HG03469 (cell line): ENCODE results near the gene RSAD2.

Experiments
- ATAC-seq: cut with Tn5 transposase; IDR thresholded peaks from one replicate; pipeline ENCODE4 v1.9.1; 2021; ENCODE audit warnings: mild to moderate bottlenecking, moderate library complexity, moderate number of reproducible peaks; ENCODE audit not compliant: unreplicated experiment

RSAD2 gene

DNA sequence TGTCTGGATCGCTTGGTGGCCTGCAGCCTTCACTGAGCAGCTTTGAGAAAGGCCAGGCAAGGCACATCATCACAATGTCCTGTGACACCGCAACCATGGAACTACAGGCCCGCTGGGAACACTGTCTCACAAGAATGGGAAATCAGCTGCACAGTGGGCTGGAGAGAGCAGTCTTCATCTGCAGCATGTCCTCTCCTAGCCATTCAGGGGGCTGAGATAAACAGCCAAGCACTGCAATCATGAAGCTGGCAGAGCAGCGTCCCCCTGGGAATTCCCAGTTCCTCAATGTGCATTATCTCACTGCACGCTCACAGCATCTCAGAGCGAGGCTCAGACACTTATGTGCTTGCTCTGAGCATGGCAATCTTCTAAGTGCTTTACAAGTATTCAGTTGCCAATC lies 13.8 kb upstream of the RSAD2 start:
- ATAC-seq, result no peak

DNA sequence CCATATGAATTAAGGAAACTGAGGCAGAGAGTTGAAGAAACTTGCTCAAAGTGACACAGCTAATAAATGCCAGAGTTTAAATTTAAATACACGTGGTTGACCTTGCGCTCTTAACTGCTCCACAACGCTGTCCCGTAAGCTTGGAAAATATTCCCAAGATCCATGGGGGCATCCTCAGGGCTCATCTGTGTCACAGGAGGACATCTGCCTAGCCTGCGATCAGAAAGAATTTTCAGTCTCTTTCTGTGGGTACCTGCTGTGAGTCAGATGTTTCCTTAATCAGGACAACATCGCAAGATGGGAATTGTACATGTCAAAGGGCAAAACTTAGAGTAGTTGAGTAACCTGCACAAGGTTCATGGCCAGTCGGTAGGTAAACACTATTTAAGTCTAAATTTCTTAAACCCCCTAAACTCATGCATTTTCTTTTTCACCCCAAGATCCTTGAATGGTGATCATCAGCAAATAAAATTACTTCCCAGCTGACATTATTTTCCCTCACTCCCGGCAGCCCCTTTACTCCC lies 13.3 kb upstream of the RSAD2 start:
- ATAC-seq, result no peak

DNA sequence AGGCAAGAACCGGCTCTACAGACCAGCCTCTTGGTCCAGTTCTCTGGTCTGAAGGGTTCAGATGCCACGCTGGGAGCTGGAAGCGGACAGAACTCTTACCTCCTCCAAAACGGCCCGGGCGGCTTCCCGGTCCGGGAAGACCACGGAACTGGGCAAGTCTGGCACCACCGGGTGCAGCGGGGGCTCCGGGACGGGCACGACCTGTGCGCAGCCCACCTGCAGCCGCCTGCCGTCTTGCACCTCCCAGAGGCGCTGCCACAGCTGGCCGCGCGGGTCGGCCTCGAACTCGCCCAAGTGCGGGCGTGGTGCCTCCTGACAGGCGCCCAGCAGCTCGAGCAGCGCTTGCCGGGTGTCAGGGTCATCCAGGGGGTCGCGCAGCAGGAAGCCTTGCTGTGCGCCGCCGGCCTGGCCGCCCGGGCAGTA lies 12.6 kb upstream of the RSAD2 start:
- no peak for ATAC-seq

DNA sequence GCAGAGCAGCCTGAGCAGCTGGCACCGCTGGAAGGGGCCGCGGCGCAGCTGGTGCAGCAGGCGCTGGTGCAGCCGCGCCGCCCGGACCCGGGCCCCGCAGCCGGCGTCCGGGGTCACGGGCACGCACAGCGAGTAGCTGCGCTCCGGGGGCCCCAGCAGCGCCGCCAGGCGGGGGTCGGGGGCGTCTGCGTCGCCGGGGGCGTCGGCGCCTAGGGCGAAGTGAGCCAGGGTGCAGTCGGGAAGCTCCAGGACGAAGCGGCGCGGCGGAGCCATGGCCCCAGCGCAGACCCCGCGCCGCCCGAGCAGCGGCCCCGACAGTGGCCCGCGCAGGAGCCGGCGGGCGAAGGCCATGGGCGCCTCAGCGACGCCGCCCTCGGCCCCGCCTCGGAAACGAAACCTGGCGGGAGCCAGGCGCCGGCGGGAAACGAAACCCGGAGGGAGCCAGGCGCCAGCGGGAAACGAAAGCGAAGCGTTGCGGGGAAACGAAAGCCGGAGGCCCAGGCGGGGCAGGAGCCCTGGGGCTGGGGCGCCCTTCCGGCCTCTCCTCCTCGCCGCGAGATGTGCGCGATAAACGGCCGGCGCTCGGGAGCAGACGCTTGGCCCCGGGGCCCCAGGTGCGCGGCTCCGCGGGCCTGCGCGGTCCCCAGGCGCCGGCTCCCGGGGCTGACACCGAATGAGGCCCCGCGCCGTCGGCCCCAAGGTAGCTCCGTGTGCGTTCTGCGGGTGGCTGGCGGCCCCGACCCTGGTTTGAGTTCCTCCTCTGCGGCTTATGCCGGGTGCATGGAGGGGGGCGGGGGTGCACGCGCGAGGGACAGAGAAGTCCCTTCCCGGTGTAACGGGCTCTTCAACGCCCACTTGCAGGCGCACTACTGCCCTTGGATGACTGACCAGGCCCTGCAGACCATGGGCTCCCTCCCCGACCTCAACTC lies 12.0 kb upstream of the RSAD2 start, which contains the start of gene CMPK2:
Gene CMPK2, minus strand, starts transcription at position 562 of the 929 bp plus-strand sequence. Its CDS starts 211 bp downstream, at position 351.
- ATAC-seq, result peak; percentile 74

GRCh38 chr2:6866275-6866671 lies 11.3 kb upstream of the RSAD2 start:
- ATAC-seq, result peak; percentile 34

DNA sequence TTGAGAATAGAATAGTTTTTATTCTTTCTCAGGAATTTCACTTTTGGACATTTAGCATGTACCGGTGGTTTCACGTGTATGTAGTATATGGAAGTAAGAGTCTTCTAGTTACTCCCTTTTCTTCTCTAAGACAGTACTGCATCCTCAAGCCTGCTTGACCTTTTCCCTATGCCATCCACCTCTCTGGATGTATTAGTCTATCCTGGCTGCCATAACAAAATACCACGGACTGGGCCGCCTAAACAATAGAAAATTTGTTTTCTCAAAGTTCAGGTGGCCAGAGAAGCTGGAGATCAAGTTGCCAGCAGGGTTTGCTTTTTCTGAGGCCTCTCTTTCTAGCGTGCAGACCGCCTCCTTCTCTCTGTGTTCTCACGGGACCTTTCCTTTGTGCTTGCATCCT lies 10.6 kb upstream of the RSAD2 start:
- ATAC-seq, result no peak

GRCh38 chr2:6872394-6872793 lies 5.2 kb upstream of the RSAD2 start:
- ATAC-seq, result peak; percentile 81

GRCh38 chr2:6874032-6874431 lies 3.5 kb upstream of the RSAD2 start:
- no peak for ATAC-seq

GRCh38 chr2:6876309-6876708 lies 1.3 kb upstream of the RSAD2 start:
- no peak for ATAC-seq

DNA sequence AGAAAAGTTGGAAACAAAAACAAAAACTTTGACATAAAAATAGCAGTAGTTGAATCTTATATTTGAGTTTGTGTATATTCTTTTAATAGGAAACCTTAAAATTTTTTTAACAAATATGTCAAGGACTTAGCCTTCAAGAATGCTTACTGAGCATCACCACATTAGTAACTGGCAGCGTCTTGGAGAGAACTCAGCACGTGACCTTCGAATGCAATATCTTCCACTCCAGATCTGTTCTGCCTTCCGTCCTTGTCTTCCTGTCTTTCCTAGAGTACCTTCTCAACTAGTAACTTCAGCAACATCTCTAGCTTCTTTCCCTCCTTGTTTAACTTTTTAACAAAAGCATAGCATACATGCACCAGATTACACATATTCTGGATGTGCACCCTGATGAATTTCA lies 972 bp downstream of the RSAD2 start:
- ATAC-seq, result no peak

GRCh38 chr2:6879011-6879410 lies 1.4 kb downstream of the RSAD2 start:
- no peak for ATAC-seq

- no peak for ATAC-seq
Measured at GRCh38 chr2:6880200-6880733, 2.7 kb downstream of the RSAD2 start.

GRCh38 chr2:6881046-6881445 lies 3.5 kb downstream of the RSAD2 start:
- ATAC-seq, result no peak

GRCh38 chr2:6881516-6881915 lies 3.9 kb downstream of the RSAD2 start:
- no peak for ATAC-seq

DNA sequence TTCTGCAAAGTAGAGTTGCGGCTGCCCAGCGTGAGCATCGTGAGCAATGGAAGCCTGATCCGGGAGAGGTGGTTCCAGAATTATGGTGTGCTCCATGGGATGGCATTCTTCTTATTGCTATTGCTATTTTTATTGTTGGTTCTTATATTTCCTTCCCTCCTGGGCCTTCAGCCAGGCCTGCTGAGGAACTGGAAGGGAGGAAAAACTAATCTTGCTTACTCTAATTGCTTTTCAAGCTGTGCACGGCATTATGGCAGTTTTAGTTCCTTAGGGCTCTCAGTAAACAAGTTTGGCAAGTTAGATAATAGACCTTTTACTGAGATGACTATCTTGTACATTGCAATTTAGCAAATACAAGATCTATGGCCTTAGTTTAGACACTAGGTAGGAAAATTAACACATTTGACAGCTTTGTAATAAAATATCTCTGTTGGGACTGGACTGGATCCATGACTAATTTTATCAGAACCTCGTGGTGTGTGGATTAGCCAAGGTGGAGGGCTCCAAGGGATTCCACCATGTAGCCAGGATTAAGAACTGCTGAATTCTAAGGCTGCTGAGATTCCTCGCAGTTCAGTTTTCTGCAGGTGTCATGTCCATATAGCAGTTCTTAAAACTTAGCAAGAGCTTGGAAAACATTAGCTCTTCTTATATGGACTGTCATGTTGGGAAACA lies 6.0 kb downstream of the RSAD2 start:
- no peak for ATAC-seq

GRCh38 chr2:6885551-6885950 lies 8.0 kb downstream of the RSAD2 start:
- ATAC-seq, result no peak

DNA sequence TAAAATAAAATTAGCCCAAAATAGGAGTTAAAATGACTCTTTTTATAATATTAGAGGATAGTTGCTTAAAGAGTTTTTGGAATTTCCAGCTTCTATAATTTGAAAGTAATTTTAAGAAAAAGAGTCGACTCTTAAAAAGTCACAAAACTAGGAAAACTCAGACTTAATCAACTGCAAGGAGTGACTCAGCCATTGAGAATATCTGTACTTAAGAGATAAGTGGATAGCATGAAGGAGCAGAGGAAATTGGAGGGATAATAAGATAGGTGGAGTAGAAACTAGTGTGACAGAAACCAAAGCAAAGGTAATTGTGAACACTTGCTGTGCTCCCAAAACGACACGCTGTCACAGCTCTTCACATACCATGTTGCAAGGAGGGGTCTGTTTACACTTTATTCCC lies 8.4 kb downstream of the RSAD2 start:
- ATAC-seq, result no peak

GRCh38 chr2:6887751-6888192 lies 10.2 kb downstream of the RSAD2 start:
- ATAC-seq, result no peak

- ATAC-seq, result no peak
Measured at GRCh38 chr2:6888724-6889123, 11.1 kb downstream of the RSAD2 start.

- ATAC-seq, result no peak
Measured at GRCh38 chr2:6893876-6894482, 16.4 kb downstream of the RSAD2 start.
